ENCODE measurements around the gene CATSPER4. TPM values are rescaled to one million over a fixed set of nuclear protein-coding genes. Genes with fewer than 3 reads are reported as not detected.

CATSPER4 gene
- total RNA-seq, 3 donors from 2014 or later: not detected

DNA sequence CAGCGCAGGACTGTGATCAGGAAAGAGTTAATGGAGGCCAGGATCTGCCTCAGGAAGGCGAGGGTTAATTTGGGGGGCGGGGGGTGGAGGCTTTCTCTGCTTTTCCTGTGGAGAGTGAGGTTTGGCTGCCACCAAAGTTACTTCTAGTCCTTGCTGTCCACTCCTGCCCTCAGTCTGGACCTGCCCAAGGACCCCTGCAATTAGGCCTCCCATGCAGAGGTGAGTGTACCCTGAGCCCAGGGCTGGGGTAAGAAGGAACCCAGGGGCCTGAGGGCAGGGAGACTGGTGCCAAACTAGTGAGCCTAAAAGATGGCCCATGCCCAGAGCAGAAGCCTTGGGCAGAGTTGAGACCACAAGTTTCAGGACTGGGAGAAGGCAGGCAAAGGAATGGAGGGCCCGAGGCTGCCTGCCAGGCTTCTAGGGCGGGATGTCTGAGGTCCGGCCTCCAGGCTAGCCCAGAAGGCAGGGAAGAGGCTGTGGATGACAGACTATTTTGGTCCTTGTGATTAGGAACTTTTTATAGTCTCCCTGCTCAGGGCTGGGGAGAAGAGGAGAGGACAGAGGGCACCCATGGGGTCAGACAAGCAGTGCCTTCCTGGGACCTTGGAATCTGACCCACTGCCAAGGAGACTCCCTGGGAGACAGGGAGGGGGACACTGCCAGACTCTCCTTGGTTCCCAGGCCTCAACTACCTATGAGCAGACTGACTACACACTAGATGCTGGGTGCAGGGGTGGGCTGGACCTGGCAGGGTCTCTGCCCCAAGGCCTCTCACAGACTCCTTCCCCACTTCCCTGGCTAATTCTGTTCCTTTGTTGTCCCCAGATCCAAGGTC is 31.3 kb upstream of the CATSPER4 start, which contains the start of gene FAM110D:
FAM110D (plus strand) TSS at position 172 of the 835 bp plus-strand sequence. CDS start 2,213 bp downstream, outside the sequence.
- ATAC-seq: no peak
- TF ChIP-seq, protein P1, sequence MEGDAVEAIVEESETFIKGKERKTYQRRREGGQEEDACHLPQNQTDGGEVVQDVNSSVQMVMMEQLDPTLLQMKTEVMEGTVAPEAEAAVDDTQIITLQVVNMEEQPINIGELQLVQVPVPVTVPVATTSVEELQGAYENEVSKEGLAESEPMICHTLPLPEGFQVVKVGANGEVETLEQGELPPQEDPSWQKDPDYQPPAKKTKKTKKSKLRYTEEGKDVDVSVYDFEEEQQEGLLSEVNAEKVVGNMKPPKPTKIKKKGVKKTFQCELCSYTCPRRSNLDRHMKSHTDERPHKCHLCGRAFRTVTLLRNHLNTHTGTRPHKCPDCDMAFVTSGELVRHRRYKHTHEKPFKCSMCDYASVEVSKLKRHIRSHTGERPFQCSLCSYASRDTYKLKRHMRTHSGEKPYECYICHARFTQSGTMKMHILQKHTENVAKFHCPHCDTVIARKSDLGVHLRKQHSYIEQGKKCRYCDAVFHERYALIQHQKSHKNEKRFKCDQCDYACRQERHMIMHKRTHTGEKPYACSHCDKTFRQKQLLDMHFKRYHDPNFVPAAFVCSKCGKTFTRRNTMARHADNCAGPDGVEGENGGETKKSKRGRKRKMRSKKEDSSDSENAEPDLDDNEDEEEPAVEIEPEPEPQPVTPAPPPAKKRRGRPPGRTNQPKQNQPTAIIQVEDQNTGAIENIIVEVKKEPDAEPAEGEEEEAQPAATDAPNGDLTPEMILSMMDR (IDR thresholded peaks at IDR 0.05): no peak
- H3K4me1 ChIP-seq (ENCODE audit: low read depth): peaks cover 12% of the 10 kb centered on the region
- no peak within 1 kb of the TSS for H3K4me3 ChIP-seq
- no peaks in the 10 kb centered on the region for H3K36me3 ChIP-seq (ENCODE audit: low read depth)
- DNase-seq: no peak
- no peaks in the 10 kb centered on the region for H3K9me3 ChIP-seq
- intact Hi-C loops (cut with DNase I, micrococcal nuclease): no loop called here

DNA sequence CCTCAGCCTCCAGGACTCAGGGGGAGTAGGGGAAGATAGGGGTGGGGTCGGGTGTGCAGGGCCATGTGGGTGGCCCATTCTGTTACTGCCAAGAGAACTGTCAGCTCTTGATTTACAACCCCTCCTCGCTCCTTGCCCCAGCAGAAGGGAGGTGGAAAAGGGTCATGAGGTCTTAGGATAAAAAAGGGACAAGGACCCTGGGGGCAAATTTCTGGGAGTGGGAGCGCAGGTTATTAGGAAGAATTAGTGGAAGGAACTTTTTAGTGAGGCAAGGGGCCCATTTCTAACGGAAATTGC is 30.7 kb upstream of the CATSPER4 start:
- TF ChIP-seq, protein P1 (IDR thresholded peaks at IDR 0.05): no peak
- DNase-seq (no peak), ATAC-seq (no peak)
- Histone ChIP-seq H3K4me3 (no peak overlapping the region), H3K9me3 (no peaks in the 10 kb centered on the region), H3K36me3 (ENCODE audit: low read depth) (no peaks in the 10 kb centered on the region), H3K4me1 (ENCODE audit: low read depth) (peaks cover 12% of the 10 kb centered on the region)
- intact Hi-C loops (cut with DNase I, micrococcal nuclease): no loop called here

DNA sequence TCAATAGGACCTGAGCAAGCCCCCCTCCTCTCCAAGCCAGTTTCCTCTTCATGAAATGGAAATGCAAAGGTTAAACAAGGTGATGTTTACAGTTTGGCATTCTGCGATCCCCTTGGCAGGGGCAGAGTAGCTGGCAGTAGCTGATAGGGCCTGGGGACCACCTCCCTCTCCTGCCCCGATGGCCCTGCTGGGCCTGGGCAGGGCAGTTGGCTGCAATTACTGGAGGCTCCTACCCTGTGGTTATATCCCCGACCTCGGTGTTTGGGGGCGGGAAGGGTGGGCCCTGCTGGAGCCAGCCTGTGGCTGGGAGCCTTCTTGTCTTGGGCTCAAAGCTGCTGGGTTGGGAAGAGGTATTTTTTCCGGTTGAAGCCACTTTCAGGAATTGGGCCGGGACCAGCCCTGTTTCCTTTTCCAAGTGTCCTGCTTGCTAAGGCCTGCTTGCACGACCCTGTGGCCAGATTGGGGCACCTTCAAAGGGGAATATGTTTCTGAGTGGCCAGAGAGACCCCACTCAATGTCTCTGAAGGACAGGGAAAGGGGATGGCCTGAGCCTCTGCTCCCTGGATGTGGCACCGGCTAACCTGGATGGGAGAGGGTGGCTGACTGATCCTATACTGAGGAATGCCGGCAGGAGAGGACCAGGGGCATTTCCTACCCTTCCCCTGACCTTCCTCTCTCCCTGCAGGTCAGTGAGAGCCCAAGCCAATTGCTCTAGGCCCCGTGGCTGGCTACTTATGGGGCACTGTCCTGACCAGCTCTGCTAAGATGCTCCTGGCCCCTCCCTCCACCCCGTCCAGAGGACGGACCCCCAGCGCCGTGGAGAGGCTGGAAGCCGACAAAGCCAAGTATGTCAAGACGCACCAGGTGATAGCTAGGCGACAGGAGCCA is 29.6 kb upstream of the CATSPER4 start:
- Histone ChIP-seq H3K4me1 (ENCODE audit: low read depth) (peaks cover 12% of the 10 kb centered on the region), H3K36me3 (ENCODE audit: low read depth) (no peaks in the 10 kb centered on the region), H3K9me3 (no peaks in the 10 kb centered on the region), H3K4me3 (no peak overlapping the region)
- DNase-seq (no peak), ATAC-seq (no peak)
- TF ChIP-seq, protein P1 (IDR thresholded peaks at IDR 0.05): no peak
- intact Hi-C loops (cut with DNase I, micrococcal nuclease): no loop called here

DNA sequence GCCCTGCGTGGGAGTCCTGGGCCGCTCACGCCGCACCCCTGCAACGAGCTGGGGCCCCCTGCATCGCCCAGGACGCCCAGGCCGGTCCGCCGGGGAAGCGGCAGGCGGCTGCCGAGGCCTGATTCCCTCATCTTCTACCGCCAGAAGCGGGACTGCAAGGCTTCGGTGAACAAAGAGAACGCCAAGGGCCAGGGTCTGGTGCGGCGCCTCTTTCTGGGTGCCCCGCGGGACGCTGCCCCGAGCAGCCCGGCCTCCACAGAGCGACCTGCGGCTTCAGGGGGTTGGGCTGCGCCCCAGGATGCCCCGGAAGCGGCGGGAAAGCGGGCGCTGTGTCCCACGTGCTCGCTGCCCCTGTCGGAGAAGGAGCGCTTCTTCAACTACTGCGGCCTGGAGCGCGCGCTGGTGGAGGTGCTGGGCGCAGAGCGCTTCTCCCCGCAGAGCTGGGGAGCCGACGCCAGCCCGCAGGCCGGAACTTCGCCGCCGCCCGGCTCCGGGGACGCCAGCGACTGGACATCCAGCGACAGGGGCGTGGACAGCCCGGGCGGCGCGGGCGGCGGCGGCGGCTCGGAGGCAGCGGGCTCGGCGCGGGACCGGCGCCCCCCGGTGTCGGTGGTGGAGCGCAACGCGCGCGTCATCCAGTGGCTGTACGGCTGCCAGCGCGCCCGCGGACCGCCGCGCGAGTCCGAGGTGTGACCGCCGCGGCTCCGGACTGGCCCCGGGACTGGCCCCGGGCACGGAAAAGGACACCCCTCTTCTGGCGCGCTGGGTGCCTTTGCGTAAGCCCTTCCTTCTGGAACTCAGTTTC is 28.8 kb upstream of the CATSPER4 start:
- Histone ChIP-seq H3K9me3 (no peaks in the 10 kb centered on the region), H3K4me1 (ENCODE audit: low read depth) (peaks cover 12% of the 10 kb centered on the region), H3K36me3 (ENCODE audit: low read depth) (no peaks in the 10 kb centered on the region), H3K4me3 (no peak overlapping the region)
- peak; percentile 69 for ATAC-seq
- TF ChIP-seq, protein P1 (IDR thresholded peaks at IDR 0.05): peak; percentile 13
- peak in 2 of 3 donors; percentile 43 to 71 for DNase-seq
- intact Hi-C loops (cut with DNase I, micrococcal nuclease): no loop called here

DNA sequence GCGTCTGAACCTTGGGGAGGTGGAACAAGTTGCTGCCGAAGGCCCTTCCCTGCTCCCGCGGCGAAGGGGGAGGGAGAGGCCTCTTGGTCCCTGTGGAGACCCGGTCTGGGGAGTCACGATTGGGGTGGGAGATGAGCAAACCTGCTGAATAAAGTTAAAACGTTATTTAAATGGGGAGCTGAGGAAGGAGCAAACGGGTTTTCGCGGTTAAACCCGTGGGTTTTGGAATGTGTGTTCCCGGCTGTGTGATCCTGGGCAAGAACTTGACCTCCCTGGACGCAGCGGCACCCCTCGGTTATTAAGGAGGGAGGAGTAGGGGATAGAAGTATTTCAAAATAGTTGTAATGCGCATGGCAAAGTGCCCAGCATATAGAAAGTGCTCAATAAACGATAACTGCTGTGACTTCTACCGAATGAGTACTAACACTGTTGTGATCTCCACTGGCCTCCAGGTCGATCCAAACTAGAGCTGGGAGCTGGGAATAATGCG is 28.1 kb upstream of the CATSPER4 start:
- H3K4me3 ChIP-seq: no peak overlapping the region
- DNase-seq (no peak), ATAC-seq (no peak)
- intact Hi-C loops (cut with DNase I, micrococcal nuclease): no loop called here
- H3K4me1 ChIP-seq (ENCODE audit: low read depth): peaks cover 12% of the 10 kb centered on the region
- H3K9me3 ChIP-seq: no peaks in the 10 kb centered on the region
- H3K36me3 ChIP-seq (ENCODE audit: low read depth): no peaks in the 10 kb centered on the region
- TF ChIP-seq, protein P1 (IDR thresholded peaks at IDR 0.05): no peak
